Testis (tissue), 3 donors: ENCODE results near the gene USF1. TPM values are rescaled to one million over a fixed set of nuclear protein-coding genes. Genes with fewer than 3 reads are reported as not detected.
A peak's percentile ranks its signal among the peaks of the same experiment; 100 is the strongest.
"Not testable (repeated sequence)": the region's sequence is repeated elsewhere in the genome, so short reads cannot be mapped to it uniquely, and the experiment has no call there.

Experiments
- DNase-seq: peaks from one replicate; pipeline ENCODE4 v3.0.0-alpha.2; 2019
- H3K27ac ChIP-seq, 2 donors: fragments of 200-600 bp; sonication (generic); one replicate each; pipeline ENCODE4 v1.5.1; 2019
- H3K27me3 ChIP-seq: fragments of 200-600 bp; sonication (generic); one replicate; pipeline ENCODE4 v1.5.1; 2019
- H3K36me3 ChIP-seq: fragments of 200-600 bp; sonication (generic); one replicate; pipeline ENCODE4 v1.5.1; 2017; ENCODE audit warnings: low read depth; ENCODE audit errors: missing control alignments
- H3K4me1 ChIP-seq: fragments of 200-600 bp; sonication (generic); one replicate; pipeline ENCODE4 v1.5.1; 2019
- H3K4me3 ChIP-seq, 2 donors: fragments of 200-600 bp; sonication (generic); one replicate each; pipeline ENCODE4 v1.5.1; 2017 to 2019
- H3K9me3 ChIP-seq: fragments of 200-600 bp; sonication (generic); one replicate; pipeline ENCODE4 v1.5.1; 2017
- POLR2A ChIP-seq: fragments of 450-650 bp; IDR thresholded peaks from one replicate; pipeline ENCODE4 v1.6.1; 2017; ENCODE audit warnings: antibody characterized with exemption, mild to moderate bottlenecking, moderate library complexity
- WGBS, 2 donors: methylation state at CpG; one replicate each; pipeline ENCODE4 v1.1.5; 2018; 5-methylcytosine and 5-hydroxymethylcytosine counted together
- intact Hi-C: fragments of 100-400 bp; cut with DNase I; formaldehyde crosslinking; loops from one replicate; pipeline ENCODE4 v1.15.1; 2023; ENCODE audit warnings: low total_unique reads
- polyA plus RNA-seq: library from polyadenylated mRNA; stranded (reverse); fragments of 350-450 nt; fragmentation: Illumina TruSeq; extraction: RNeasy Lipid Tissue Mini Kit (QIAGEN cat#74804); gene quantifications from one replicate; pipeline ENCODE4 v1.2.3, GENCODE V29; 2014; ENCODE audit warnings: low read depth, low replicate concordance; ENCODE audit not compliant: insufficient read depth
- total RNA-seq, 2 donors: library from RNA; depleted of rRNA; stranded (reverse); fragments of >200 nt; gene quantifications; one replicate each; pipeline ENCODE4 v1.2.3, GENCODE V29; 2016
- TF ChIP-seq, protein P1 (sequence below), 3 experiments: fragments of 450-650 bp in 2 of 3; fragments of 200-600 bp in 1 of 3; sonication (generic) in 1 of 3; IDR thresholded peaks; one replicate each; pipeline ENCODE4 v1.5.1; 2016 to 2019; ENCODE audit warnings: antibody characterized with exemption in 3 of 3, mild to moderate bottlenecking in 2 of 3, moderate library complexity in 1 of 3

USF1 gene
- total and polyA plus RNA-seq, 3 donors from 2014 or later = 38.8 to 61.9 (median 50.8) TPM

DNA sequence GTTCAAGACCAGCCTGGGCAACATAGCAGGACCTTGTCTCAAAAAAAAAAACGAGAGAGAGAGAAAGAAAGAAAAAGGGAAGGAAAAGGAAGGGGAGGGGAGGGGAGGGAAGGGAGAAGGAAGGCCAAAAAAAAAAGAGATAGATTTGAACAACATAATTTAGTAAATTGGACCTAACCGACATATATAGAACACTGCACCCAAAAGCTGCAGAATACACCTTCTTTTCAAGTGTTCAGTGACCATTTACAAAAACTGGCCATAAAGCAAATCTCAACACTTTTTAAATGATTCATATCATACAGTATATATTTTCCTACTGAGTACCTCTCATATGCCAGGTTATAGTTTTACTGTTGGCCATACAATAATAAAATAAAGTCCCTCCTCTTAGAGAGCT, 13.9 kb downstream of the USF1 start:
- no peak for DNase-seq
- 65 to 70% methylated on average over 2 of the region's 2 CpGs for WGBS, 2 donors
- peak overlapping the region in 1 of 2 donors; percentile 30 for H3K27ac ChIP-seq
- H3K4me1 ChIP-seq = peaks cover 6% of the 10 kb centered on the region
- H3K36me3 ChIP-seq = no peaks in the 10 kb centered on the region
- intact Hi-C loops = no loop called here
- no peaks in the 10 kb centered on the region for H3K9me3 ChIP-seq
- no peaks in the 10 kb centered on the region for H3K27me3 ChIP-seq
- TF ChIP-seq, protein P1, sequence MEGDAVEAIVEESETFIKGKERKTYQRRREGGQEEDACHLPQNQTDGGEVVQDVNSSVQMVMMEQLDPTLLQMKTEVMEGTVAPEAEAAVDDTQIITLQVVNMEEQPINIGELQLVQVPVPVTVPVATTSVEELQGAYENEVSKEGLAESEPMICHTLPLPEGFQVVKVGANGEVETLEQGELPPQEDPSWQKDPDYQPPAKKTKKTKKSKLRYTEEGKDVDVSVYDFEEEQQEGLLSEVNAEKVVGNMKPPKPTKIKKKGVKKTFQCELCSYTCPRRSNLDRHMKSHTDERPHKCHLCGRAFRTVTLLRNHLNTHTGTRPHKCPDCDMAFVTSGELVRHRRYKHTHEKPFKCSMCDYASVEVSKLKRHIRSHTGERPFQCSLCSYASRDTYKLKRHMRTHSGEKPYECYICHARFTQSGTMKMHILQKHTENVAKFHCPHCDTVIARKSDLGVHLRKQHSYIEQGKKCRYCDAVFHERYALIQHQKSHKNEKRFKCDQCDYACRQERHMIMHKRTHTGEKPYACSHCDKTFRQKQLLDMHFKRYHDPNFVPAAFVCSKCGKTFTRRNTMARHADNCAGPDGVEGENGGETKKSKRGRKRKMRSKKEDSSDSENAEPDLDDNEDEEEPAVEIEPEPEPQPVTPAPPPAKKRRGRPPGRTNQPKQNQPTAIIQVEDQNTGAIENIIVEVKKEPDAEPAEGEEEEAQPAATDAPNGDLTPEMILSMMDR (IDR thresholded peaks at IDR 0.05) = no peak
- TF ChIP-seq POLR2A = no peak
- H3K4me3 ChIP-seq = no peak overlapping the region

DNA sequence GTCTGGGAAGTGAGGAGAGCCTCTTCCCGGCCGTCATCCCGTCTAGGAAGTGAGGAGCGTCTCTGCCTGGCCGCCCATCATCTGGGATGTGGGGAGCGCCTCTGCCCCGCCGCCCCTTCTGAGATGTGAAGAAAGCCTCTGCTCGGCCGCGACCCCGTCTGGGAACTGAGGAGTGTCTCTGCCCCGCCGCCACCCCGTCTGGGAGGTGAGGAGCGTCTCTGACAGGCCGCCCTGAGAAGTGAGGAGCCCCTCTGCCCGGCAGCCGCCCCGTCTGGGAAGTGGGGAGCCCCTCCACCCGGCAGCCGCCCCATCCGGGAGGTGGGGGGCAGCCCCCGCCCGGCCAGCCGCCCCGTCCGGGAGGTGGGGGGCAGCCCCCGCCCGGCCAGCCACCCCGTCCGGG, 16.3 kb downstream of the USF1 start:
- 75 to 84% methylated on average over 4 to 28 of the region's 32 CpGs for WGBS, 2 donors
- H3K27ac ChIP-seq, H3K9me3 ChIP-seq, H3K4me3 ChIP-seq, H3K27me3 ChIP-seq, H3K36me3 ChIP-seq, intact Hi-C loops, DNase-seq, H3K4me1 ChIP-seq: not testable (repeated sequence)

DNA sequence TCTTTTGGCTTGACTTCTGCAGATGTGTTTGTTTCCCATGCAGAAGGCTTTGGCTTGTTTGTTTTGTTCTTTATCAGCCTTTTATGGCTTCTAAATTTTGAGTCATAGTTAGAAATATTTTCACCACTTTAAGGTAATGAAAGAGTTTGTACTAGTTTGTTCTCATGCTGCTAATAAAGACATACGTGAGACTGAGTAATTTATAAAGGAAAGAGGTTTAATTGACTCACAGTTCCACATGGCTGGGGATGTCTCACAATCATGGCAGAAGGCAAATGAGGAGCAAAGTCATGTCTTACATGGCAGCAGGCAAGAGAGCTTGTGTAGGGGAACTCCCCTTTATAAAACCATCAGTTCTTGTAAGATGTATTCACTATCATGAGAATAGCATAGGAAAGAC, 18.8 kb downstream of the USF1 start:
- H3K27ac ChIP-seq, H3K36me3 ChIP-seq, H3K4me1 ChIP-seq, intact Hi-C loops, H3K27me3 ChIP-seq, H3K4me3 ChIP-seq, H3K9me3 ChIP-seq, DNase-seq: not testable (repeated sequence)
- WGBS, 2 donors = 50 to 75% methylated on average over 1 of the region's 1 CpG

DNA sequence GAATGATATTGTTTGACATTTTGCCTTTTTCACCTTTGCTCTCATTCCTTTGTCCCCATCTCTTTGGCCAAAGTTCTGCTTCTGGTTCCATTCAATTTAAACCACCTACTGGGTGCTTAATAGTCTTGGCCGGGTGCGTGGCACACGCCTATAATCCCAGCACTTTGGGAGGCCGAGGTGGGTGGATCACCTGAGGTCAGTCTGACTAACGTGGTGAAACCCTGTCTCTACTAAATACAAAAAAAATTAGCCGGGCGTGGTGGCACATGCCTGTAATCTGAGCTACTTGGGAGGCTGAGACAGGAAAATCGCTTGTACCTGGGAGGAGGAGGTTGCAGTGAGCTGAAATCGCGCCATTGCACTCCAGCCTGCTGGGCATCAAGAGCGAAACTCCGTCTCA, 23.3 kb downstream of the USF1 start:
- H3K36me3 ChIP-seq, H3K9me3 ChIP-seq, H3K4me1 ChIP-seq, intact Hi-C loops, H3K27ac ChIP-seq, DNase-seq, H3K4me3 ChIP-seq, H3K27me3 ChIP-seq: not testable (repeated sequence)
- 68 to 79% methylated on average over 12 of the region's 12 CpGs for WGBS, 2 donors

DNA sequence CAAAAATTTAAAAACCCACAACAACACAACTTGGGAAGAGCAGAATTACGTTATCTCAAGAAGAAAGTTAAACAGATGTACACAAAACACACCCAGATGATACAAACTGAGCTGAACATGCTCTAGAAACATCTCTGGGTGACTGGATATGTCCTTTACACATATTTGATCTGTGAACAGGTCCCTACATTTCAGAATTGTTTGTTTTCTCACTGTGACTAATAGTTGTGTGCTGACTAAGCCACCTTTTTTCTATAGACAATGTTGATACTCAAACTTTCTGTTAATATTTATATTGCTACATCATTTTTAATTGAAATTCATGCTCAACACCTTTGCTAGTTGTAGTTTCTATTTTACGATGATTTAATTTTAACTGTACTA, 23.8 kb downstream of the USF1 start:
- no peak for DNase-seq
- Histone ChIP-seq H3K27ac (no peak overlapping the region), H3K27me3 (no peaks in the 10 kb centered on the region), H3K9me3 (no peaks in the 10 kb centered on the region), H3K36me3 (no peaks in the 10 kb centered on the region), H3K4me1 (no peaks in the 10 kb centered on the region), H3K4me3 (no peak overlapping the region)
- intact Hi-C loops = no loop called here
- no peak for TF ChIP-seq POLR2A
- TF ChIP-seq, protein P1 (IDR thresholded peaks at IDR 0.05) = no peak
- WGBS, 2 donors = 50 to 79% methylated on average over 2 of the region's 2 CpGs

DNA sequence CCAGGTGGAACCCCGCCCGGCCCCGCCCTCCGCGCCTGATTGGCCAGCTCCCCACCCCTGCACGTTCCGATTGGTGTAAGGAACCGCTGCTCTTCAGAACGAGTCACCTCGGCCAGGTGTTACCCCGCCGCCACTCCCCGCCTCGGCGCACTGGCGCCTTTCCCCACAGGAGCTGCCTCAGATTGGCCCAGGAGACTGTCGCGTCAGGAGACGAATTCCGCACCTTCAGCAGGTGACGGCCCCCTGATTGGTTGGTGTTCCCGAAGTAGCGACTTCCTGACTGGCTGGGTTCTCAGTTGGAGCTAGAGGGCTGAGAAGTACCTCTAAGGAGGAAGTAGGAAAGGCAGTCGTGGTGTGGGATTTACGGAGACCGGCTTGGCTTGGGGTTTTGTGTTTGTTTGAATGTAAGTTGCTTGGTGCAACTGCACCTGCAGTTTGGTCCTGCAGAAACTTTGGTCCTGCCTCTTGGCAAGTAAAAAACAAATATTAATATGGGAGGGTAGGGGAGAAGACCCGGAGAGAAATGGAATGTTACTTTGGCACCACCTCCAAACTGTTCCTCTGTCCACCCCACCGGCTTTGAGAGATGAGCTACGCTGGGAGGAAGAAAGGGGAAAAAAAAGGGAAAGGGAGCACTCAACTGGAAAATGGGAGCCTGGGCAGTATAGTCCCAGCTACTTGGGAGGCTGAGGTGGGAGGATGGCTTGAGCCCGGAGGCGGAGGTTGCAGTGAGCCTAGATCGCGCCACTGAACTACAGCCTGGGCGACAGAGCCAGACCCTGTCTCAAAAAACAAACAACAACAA, 24.4 kb downstream of the USF1 start:
- H3K27me3 ChIP-seq = no peaks in the 10 kb centered on the region
- TF ChIP-seq, protein P1 (IDR thresholded peaks at IDR 0.05) = no peak
- no peak for TF ChIP-seq POLR2A
- 10 to 16% methylated on average over 18 to 31 of the region's 34 CpGs for WGBS, 2 donors

More for the DNA sequence above, 24.4 kb downstream of the USF1 start:
- intact Hi-C loops = no loop called here
- Histone ChIP-seq H3K9me3 (no peaks in the 10 kb centered on the region), H3K36me3 (no peaks in the 10 kb centered on the region), H3K4me1 (no peaks in the 10 kb centered on the region), H3K4me3 (peak overlapping the region; percentile 59 to 74), H3K27ac (peak overlapping the region; percentile 53 to 66)
- peak; percentile 92 for DNase-seq
